WTC11 (cell line): ENCODE data around the gene ENOX2. TPM values are rescaled to one million over a fixed set of nuclear protein-coding genes. Genes with fewer than 3 reads are reported as not detected.

ENCODE experiments used
- ATAC-seq: fragments of 200-7000 bp; cut with Tn5 transposase; 2 replicates; pipeline ENCODE4 v1.10.0; 2021; ENCODE audit warnings: mild to moderate bottlenecking, moderate library complexity
- CTCF ChIA-PET: fragments of 300-600 bp; sonication (Branson Sonifier 250); formaldehyde crosslinking; loops from one replicate; lab custom pipeline; 2021; ENCODE audit warnings: antibody characterized with exemption; lab: Charles Lee
- POLR2A ChIA-PET: fragments of 350-600 bp; sonication (Branson Sonifier 250); formaldehyde crosslinking; loops from one replicate; lab custom pipeline; 2021; ENCODE audit warnings: antibody characterized with exemption; lab: Charles Lee
- DNase-seq: peaks from one replicate; pipeline ENCODE4 v3.0.0; 2021; ENCODE audit warnings: low spot score
- H3K27ac Mint-ChIP-seq: 2 replicates; pipeline ENCODE4 v1.8.0; 2021; ENCODE audit warnings: mixed read lengths
- H3K27me3 Mint-ChIP-seq: 2 replicates; pipeline ENCODE4 v1.8.0; 2021; ENCODE audit warnings: low read depth, mild to moderate bottlenecking, moderate library complexity, mixed read lengths
- H3K36me3 Mint-ChIP-seq: 2 replicates; pipeline ENCODE4 v1.8.0; 2021; ENCODE audit warnings: mixed read lengths
- H3K4me1 Mint-ChIP-seq: 2 replicates; pipeline ENCODE4 v1.8.0; 2022; ENCODE audit warnings: mixed read lengths
- H3K4me3 Mint-ChIP-seq: 2 replicates; pipeline ENCODE4 v1.8.0; 2021; ENCODE audit warnings: mild to moderate bottlenecking, moderate library complexity, mixed read lengths
- H3K9me3 Mint-ChIP-seq: 2 replicates; pipeline ENCODE4 v1.8.0; 2021; ENCODE audit warnings: mixed read lengths
- AFF4 ChIP-seq: sonication (generic); formaldehyde crosslinking; IDR thresholded peaks from 2 replicates; pipeline ENCODE4 v1.8.1; 2023; ENCODE audit warnings: mild to moderate bottlenecking, missing genetic modification reagents, borderline replicate concordance
- CREM ChIP-seq: sonication (generic); formaldehyde crosslinking; IDR thresholded peaks from 2 replicates; pipeline ENCODE4 v1.8.1; 2022; ENCODE audit warnings: mild to moderate bottlenecking, missing genetic modification reagents, moderate library complexity
- E2F5 ChIP-seq: sonication (generic); formaldehyde crosslinking; IDR thresholded peaks from 2 replicates; pipeline ENCODE4 v1.8.1; 2022; ENCODE audit warnings: mild to moderate bottlenecking, moderate library complexity, missing genetic modification reagents
- ELF4 ChIP-seq: sonication (generic); formaldehyde crosslinking; IDR thresholded peaks from 2 replicates; pipeline ENCODE4 v1.8.1; 2022; ENCODE audit warnings: low read depth, mild to moderate bottlenecking, moderate library complexity, missing genetic modification reagents
- EMX1 ChIP-seq: fragments of 250-450 bp; sonication (Bioruptor Pico); IDR thresholded peaks from 2 replicates; pipeline ENCODE4 v1.8.0; 2021; ENCODE audit warnings: mild to moderate bottlenecking
- ERG ChIP-seq: fragments of 250-450 bp; sonication (Bioruptor Pico); IDR thresholded peaks from 2 replicates; pipeline ENCODE4 v1.8.0; 2021; ENCODE audit warnings: mild to moderate bottlenecking
- ESRRA ChIP-seq: sonication (generic); formaldehyde crosslinking; IDR thresholded peaks from 2 replicates; pipeline ENCODE4 v1.8.1; 2022; ENCODE audit warnings: mild to moderate bottlenecking, missing genetic modification reagents, borderline replicate concordance
- FOXP1 ChIP-seq: sonication (generic); formaldehyde crosslinking; IDR thresholded peaks from 2 replicates; pipeline ENCODE4 v1.8.0; 2022; ENCODE audit warnings: missing genetic modification reagents, mild to moderate bottlenecking, moderate library complexity, borderline replicate concordance
- GRHL2 ChIP-seq: fragments of 250-450 bp; sonication (Bioruptor Pico); IDR thresholded peaks from 2 replicates; pipeline ENCODE4 v1.8.0; 2022; ENCODE audit warnings: mild to moderate bottlenecking, moderate library complexity; ENCODE audit not compliant: insufficient replicate concordance, severe bottlenecking
- GTF2I ChIP-seq: fragments of 250-450 bp; sonication (Bioruptor Pico); conservative IDR thresholded peaks from 2 replicates; pipeline ENCODE4 v1.4.0; 2021; ENCODE audit warnings: mild to moderate bottlenecking
- KAT7 ChIP-seq: sonication (generic); formaldehyde crosslinking; IDR thresholded peaks from 2 replicates; pipeline ENCODE4 v1.8.1; 2023; ENCODE audit warnings: missing genetic modification reagents, mild to moderate bottlenecking, borderline replicate concordance
- MYBL2 ChIP-seq: sonication (generic); formaldehyde crosslinking; IDR thresholded peaks from 2 replicates; pipeline ENCODE4 v1.8.1; 2023; ENCODE audit warnings: mild to moderate bottlenecking, moderate library complexity, missing genetic modification reagents
- NR1H2 ChIP-seq: sonication (generic); formaldehyde crosslinking; IDR thresholded peaks from 2 replicates; pipeline ENCODE4 v1.9.0; 2021; ENCODE audit warnings: mild to moderate bottlenecking, moderate library complexity, missing genetic modification reagents
- PREB ChIP-seq: sonication (generic); formaldehyde crosslinking; IDR thresholded peaks from 2 replicates; pipeline ENCODE4 v1.8.1; 2022; ENCODE audit warnings: mild to moderate bottlenecking, missing genetic modification reagents, moderate library complexity, borderline replicate concordance
- RORB ChIP-seq: fragments of 250-450 bp; sonication (Bioruptor Pico); IDR thresholded peaks from 2 replicates; pipeline ENCODE4 v1.9.0; 2021; ENCODE audit warnings: mild to moderate bottlenecking
- SOX15 ChIP-seq: fragments of 250-450 bp; sonication (Bioruptor Pico); IDR thresholded peaks from 2 replicates; pipeline ENCODE4 v1.9.0; 2021; ENCODE audit warnings: mild to moderate bottlenecking
- TCF7 ChIP-seq: sonication (generic); formaldehyde crosslinking; IDR thresholded peaks from 2 replicates; pipeline ENCODE4 v1.8.0; 2022; ENCODE audit warnings: mild to moderate bottlenecking, low read depth, missing genetic modification reagents, moderate library complexity
- TEAD1 ChIP-seq: sonication (generic); formaldehyde crosslinking; IDR thresholded peaks from 2 replicates; pipeline ENCODE4 v1.8.0; 2022; ENCODE audit warnings: mild to moderate bottlenecking, missing genetic modification reagents
- TP53 ChIP-seq: sonication (generic); formaldehyde crosslinking; IDR thresholded peaks from 2 replicates; pipeline ENCODE4 v1.8.1; 2023; ENCODE audit warnings: mild to moderate bottlenecking, missing genetic modification reagents
- ZMAT4 ChIP-seq: fragments of 250-450 bp; sonication (Bioruptor Pico); IDR thresholded peaks from 2 replicates; pipeline ENCODE4 v1.9.0; 2021; ENCODE audit warnings: mild to moderate bottlenecking
- total RNA-seq: library from RNA; stranded (reverse); gene quantifications from 3 replicates; pipeline ENCODE4 v1.2.3, GENCODE V29; 2021
- TF ChIP-seq, protein P1 (sequence below): sonication (generic); formaldehyde crosslinking; IDR thresholded peaks from 2 replicates; pipeline ENCODE4 v1.8.0; 2022; ENCODE audit warnings: mild to moderate bottlenecking, missing genetic modification reagents
- TF ChIP-seq, protein P2 (sequence below): sonication (generic); formaldehyde crosslinking; IDR thresholded peaks from 2 replicates; pipeline ENCODE4 v1.8.0; 2022; ENCODE audit warnings: missing genetic modification reagents
- TF ChIP-seq, protein P3 (sequence below): sonication (generic); formaldehyde crosslinking; IDR thresholded peaks from 2 replicates; pipeline ENCODE4 v1.8.1; 2023; ENCODE audit warnings: mild to moderate bottlenecking, missing genetic modification reagents

Gene ENOX2
- total RNA-seq, 1 experiment from 2014 or later, result 13.8 TPM

DNA sequence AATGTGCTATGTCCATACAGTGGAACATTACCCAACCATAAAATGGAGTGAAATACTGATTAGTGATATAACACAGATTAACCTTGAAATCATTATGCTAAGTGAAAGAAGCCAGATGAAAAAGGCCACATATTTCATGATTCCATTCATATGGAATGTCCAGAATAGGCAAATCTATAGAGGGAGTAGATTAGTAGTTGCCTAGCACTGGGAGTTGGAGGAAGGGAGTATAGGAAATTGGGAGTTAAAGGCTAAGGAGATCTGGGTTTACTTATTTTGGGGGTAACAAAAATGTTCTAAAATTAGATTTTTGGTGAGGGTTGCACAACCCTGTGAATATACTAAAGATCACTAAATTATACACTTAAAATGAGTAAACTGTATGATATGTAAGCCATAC lies 26.8 kb downstream of the ENOX2 start (continued):
- TF ChIP-seq EMX1, result no peak
- no peak for TF ChIP-seq PREB (CRISPR knock-in tag)
- TF ChIP-seq TCF7 (CRISPR knock-in tag), result no peak
- TF ChIP-seq, protein P1, sequence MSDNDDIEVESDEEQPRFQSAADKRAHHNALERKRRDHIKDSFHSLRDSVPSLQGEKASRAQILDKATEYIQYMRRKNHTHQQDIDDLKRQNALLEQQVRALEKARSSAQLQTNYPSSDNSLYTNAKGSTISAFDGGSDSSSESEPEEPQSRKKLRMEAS, result no peak
- no peak for TF ChIP-seq GTF2I (CRISPR knock-in tag)
- TF ChIP-seq E2F5 (CRISPR knock-in tag), result no peak
- no peak for TF ChIP-seq GRHL2
- no peak for TF ChIP-seq FOXP1 (CRISPR knock-in tag)
- TF ChIP-seq, protein P2, sequence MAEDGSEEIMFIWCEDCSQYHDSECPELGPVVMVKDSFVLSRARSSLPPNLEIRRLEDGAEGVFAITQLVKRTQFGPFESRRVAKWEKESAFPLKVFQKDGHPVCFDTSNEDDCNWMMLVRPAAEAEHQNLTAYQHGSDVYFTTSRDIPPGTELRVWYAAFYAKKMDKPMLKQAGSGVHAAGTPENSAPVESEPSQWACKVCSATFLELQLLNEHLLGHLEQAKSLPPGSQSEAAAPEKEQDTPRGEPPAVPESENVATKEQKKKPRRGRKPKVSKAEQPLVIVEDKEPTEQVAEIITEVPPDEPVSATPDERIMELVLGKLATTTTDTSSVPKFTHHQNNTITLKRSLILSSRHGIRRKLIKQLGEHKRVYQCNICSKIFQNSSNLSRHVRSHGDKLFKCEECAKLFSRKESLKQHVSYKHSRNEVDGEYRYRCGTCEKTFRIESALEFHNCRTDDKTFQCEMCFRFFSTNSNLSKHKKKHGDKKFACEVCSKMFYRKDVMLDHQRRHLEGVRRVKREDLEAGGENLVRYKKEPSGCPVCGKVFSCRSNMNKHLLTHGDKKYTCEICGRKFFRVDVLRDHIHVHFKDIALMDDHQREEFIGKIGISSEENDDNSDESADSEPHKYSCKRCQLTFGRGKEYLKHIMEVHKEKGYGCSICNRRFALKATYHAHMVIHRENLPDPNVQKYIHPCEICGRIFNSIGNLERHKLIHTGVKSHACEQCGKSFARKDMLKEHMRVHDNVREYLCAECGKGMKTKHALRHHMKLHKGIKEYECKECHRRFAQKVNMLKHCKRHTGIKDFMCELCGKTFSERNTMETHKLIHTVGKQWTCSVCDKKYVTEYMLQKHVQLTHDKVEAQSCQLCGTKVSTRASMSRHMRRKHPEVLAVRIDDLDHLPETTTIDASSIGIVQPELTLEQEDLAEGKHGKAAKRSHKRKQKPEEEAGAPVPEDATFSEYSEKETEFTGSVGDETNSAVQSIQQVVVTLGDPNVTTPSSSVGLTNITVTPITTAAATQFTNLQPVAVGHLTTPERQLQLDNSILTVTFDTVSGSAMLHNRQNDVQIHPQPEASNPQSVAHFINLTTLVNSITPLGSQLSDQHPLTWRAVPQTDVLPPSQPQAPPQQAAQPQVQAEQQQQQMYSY, result no peak
- no peak for TF ChIP-seq CREM (CRISPR knock-in tag)
- no peak for TF ChIP-seq MYBL2 (CRISPR knock-in tag)
- TF ChIP-seq ESRRA (CRISPR knock-in tag), result no peak

DNA sequence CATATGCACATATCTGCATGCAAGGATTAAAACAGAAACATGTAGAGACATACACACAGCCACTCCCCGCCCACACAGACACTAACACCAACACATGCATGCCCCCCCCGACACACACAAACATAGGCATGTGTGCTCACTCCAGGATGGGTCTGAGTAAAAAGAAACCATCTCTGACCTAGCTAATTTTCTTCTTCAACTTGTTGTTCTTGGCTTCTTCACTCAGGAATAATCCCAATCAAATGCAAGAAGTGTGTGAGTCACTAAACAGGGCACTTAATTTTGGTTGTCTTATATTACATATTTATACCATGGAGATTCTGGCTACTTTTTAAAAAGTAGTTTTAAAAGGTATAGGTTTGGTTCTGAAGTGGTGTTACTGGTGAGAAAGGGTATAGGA lies 28.3 kb downstream of the ENOX2 start:
- CTCF ChIA-PET, result no interaction called here
- ATAC-seq (no peak), DNase-seq (no peak)

More for the DNA sequence above, 28.3 kb downstream of the ENOX2 start:
- POLR2A ChIA-PET, result no interaction called here
- peaks cover 15% of the 10 kb centered on the region for H3K9me3 Mint-ChIP-seq
- H3K4me3 Mint-ChIP-seq, result no peak overlapping the region
- no peaks in the 10 kb centered on the region for H3K27me3 Mint-ChIP-seq
- H3K36me3 Mint-ChIP-seq, result no peaks in the 10 kb centered on the region; the same call in 1 of the 2 replicates
- TF ChIP-seq KAT7 (CRISPR knock-in tag), result no peak
- TF ChIP-seq SOX15, result no peak
- no peak for TF ChIP-seq MYBL2 (CRISPR knock-in tag)
- TF ChIP-seq NR1H2 (CRISPR knock-in tag), result no peak
- no peak for TF ChIP-seq ZMAT4 (CRISPR knock-in tag)
- no peak for TF ChIP-seq EMX1
- TF ChIP-seq ELF4 (CRISPR knock-in tag), result no peak
- no peak for TF ChIP-seq GTF2I (CRISPR knock-in tag)
- TF ChIP-seq AFF4 (CRISPR knock-in tag), result no peak
- TF ChIP-seq, protein P3, sequence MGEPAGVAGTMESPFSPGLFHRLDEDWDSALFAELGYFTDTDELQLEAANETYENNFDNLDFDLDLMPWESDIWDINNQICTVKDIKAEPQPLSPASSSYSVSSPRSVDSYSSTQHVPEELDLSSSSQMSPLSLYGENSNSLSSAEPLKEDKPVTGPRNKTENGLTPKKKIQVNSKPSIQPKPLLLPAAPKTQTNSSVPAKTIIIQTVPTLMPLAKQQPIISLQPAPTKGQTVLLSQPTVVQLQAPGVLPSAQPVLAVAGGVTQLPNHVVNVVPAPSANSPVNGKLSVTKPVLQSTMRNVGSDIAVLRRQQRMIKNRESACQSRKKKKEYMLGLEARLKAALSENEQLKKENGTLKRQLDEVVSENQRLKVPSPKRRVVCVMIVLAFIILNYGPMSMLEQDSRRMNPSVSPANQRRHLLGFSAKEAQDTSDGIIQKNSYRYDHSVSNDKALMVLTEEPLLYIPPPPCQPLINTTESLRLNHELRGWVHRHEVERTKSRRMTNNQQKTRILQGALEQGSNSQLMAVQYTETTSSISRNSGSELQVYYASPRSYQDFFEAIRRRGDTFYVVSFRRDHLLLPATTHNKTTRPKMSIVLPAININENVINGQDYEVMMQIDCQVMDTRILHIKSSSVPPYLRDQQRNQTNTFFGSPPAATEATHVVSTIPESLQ, result no peak
- TF ChIP-seq TP53 (CRISPR knock-in tag), result no peak
- TF ChIP-seq ERG (CRISPR knock-in tag), result no peak
- no peak for TF ChIP-seq RORB (CRISPR knock-in tag)
- TF ChIP-seq TEAD1, result no peak
- TF ChIP-seq, all 79 proteins: peak for 0
- peaks cover 2% of the 10 kb centered on the region for H3K4me1 Mint-ChIP-seq
- H3K27ac Mint-ChIP-seq, result no peak overlapping the region
